ENCODE data around the gene PGP. TPM values are rescaled to one million over a fixed set of nuclear protein-coding genes. Genes with fewer than 3 reads are reported as not detected.
A peak's percentile ranks its signal among the peaks of the same experiment; 100 is the strongest.

The PGP gene
- total RNA-seq, 1 donor from 2014 or later = 30.6 TPM

- Mint-ChIP-seq H3K4me1 (ENCODE audit: low read depth) (peaks cover 14% of the 10 kb centered on the region), H3K27ac (no peak overlapping the region), H3K9me3 (ENCODE audit: low read depth) (no peaks in the 10 kb centered on the region), H3K36me3 (ENCODE audit: insufficient read depth) (peaks cover 4% of the 10 kb centered on the region), H3K4me3 (ENCODE audit: low read depth) (peak overlapping the region; percentile 58), H3K27me3 (no peaks in the 10 kb centered on the region)
- TF ChIP-seq CTCF (IDR thresholded peaks at IDR 0.05; ENCODE audit: unreplicated experiment) = no peak
- no peak for DNase-seq (ENCODE audit: low spot score, unreplicated experiment)
These were observed 6.8 kb downstream of the PGP start for GRCh38 chr16:2207872-2208271.

- H3K27me3 Mint-ChIP-seq = no peaks in the 10 kb centered on the region
- no peak for TF ChIP-seq CTCF (IDR thresholded peaks at IDR 0.05; ENCODE audit: unreplicated experiment)
- DNase-seq (ENCODE audit: low spot score, unreplicated experiment) = no peak
- no peak overlapping the region for H3K27ac Mint-ChIP-seq
- H3K9me3 Mint-ChIP-seq (ENCODE audit: low read depth) = no peaks in the 10 kb centered on the region
- peaks cover 11% of the 10 kb centered on the region for H3K4me1 Mint-ChIP-seq (ENCODE audit: low read depth)
- peaks cover 4% of the 10 kb centered on the region for H3K36me3 Mint-ChIP-seq (ENCODE audit: insufficient read depth)
- peak overlapping the region; percentile 75 for H3K4me3 Mint-ChIP-seq (ENCODE audit: low read depth)
These were observed 7.7 kb downstream of the PGP start for GRCh38 chr16:2206780-2207433.

GRCh38 chr16:2206420-2206779 lies 8.2 kb downstream of the PGP start:
- no peak for TF ChIP-seq CTCF (IDR thresholded peaks at IDR 0.05; ENCODE audit: unreplicated experiment)
- no peaks in the 10 kb centered on the region for H3K27me3 Mint-ChIP-seq
- peaks cover 11% of the 10 kb centered on the region for H3K4me1 Mint-ChIP-seq (ENCODE audit: low read depth)
- H3K9me3 Mint-ChIP-seq (ENCODE audit: low read depth) = no peaks in the 10 kb centered on the region
- DNase-seq (ENCODE audit: low spot score, unreplicated experiment) = no peak
- H3K4me3 Mint-ChIP-seq (ENCODE audit: low read depth) = peak overlapping the region; percentile 75
- peak overlapping the region; percentile 16 for H3K27ac Mint-ChIP-seq
- peaks cover 4% of the 10 kb centered on the region for H3K36me3 Mint-ChIP-seq (ENCODE audit: insufficient read depth)

- H3K27ac Mint-ChIP-seq = peak overlapping the region; percentile 16
These were observed 8.7 kb downstream of the PGP start for GRCh38 chr16:2205967-2206313.

More at GRCh38 chr16:2205967-2206313, 8.7 kb downstream of the PGP start:
- peaks cover 4% of the 10 kb centered on the region for H3K36me3 Mint-ChIP-seq (ENCODE audit: insufficient read depth)
- no peak for TF ChIP-seq CTCF (IDR thresholded peaks at IDR 0.05; ENCODE audit: unreplicated experiment)
- H3K27me3 Mint-ChIP-seq = no peaks in the 10 kb centered on the region
- peak overlapping the region; percentile 75 for H3K4me3 Mint-ChIP-seq (ENCODE audit: low read depth)
- H3K9me3 Mint-ChIP-seq (ENCODE audit: low read depth) = no peaks in the 10 kb centered on the region
- H3K4me1 Mint-ChIP-seq (ENCODE audit: low read depth) = peaks cover 11% of the 10 kb centered on the region
- DNase-seq (ENCODE audit: low spot score, unreplicated experiment) = no peak

All from progenitor cell of endocrine pancreas (in vitro differentiated cells).